ENCODE results near the gene CREBZF. TPM values are rescaled to one million over a fixed set of nuclear protein-coding genes. Genes with fewer than 3 reads are reported as not detected.

Gene CREBZF
- total RNA-seq, 1 experiment from 2014 or later, result 50.2 TPM

DNA sequence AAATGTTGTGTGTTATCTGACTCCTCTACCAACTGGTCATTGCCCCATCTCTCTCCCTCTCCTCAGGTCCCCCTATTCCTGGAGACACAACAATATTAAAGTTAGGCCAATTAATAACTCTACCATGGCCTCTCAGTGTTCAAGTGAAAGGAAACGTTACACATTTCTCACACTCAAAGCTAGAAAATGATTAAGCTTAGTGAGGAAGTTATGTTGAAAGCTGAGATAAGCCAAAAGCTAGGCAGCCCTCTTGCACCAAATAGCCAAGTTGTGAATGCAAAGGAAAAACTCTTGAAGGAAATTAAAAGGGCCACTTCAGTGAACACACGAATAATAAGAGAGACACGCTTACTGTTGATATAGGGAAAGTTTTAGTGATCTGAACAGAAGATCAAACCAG lies 44.7 kb downstream of the CREBZF start:
- no peak overlapping the region for H2BK20ac ChIP-seq (ENCODE audit: low read depth, low read length, poor library complexity, severe bottlenecking)
- TF ChIP-seq, protein P1, sequence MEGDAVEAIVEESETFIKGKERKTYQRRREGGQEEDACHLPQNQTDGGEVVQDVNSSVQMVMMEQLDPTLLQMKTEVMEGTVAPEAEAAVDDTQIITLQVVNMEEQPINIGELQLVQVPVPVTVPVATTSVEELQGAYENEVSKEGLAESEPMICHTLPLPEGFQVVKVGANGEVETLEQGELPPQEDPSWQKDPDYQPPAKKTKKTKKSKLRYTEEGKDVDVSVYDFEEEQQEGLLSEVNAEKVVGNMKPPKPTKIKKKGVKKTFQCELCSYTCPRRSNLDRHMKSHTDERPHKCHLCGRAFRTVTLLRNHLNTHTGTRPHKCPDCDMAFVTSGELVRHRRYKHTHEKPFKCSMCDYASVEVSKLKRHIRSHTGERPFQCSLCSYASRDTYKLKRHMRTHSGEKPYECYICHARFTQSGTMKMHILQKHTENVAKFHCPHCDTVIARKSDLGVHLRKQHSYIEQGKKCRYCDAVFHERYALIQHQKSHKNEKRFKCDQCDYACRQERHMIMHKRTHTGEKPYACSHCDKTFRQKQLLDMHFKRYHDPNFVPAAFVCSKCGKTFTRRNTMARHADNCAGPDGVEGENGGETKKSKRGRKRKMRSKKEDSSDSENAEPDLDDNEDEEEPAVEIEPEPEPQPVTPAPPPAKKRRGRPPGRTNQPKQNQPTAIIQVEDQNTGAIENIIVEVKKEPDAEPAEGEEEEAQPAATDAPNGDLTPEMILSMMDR (conservative IDR thresholded peaks at IDR 0.05), result no peak
- H3K14ac ChIP-seq (ENCODE audit: insufficient read depth, low read length), result no peak overlapping the region
- no peaks in the 10 kb centered on the region for H3K23me2 ChIP-seq (ENCODE audit: insufficient read length, low read depth, low read length, poor library complexity, severe bottlenecking)
- DNase-seq, result no peak
- Mint-ChIP-seq H3K4me3 (no peak overlapping the region), H3K36me3 (ENCODE audit: insufficient read depth in 1 of 3, low read depth in 3 of 3) (peaks cover 0 to 12% (median 4%) of the 10 kb centered on the region in 3 experiments; a peak in 3 of 7 replicates), H3K9me3 (no peaks in the 10 kb centered on the region), H3K27ac (no peak overlapping the region; a peak in 1 of 7 replicates), H3K27me3 (ENCODE audit: low read depth) (no peaks in the 10 kb centered on the region), H3K4me1 (peaks cover 4 to 10% of the 10 kb centered on the region in 2 experiments)
- no peak overlapping the region for H4K91ac ChIP-seq (ENCODE audit: insufficient read length, low read depth, low read length)
- no peaks in the 10 kb centered on the region for H3K4me1 ChIP-seq (ENCODE audit: insufficient read depth, low read length)
- H2BK15ac ChIP-seq (ENCODE audit: low read depth, low read length), result no peak overlapping the region
- H4K20me1 ChIP-seq (ENCODE audit: control insufficient read depth, insufficient read depth, insufficient read length), result no peaks in the 10 kb centered on the region
- no peak overlapping the region for H3K4ac ChIP-seq (ENCODE audit: low read depth, low read length)
- no peak overlapping the region for H2AK5ac ChIP-seq (ENCODE audit: insufficient read length, low read length)
- H3K56ac ChIP-seq (ENCODE audit: insufficient read length, low read depth, low read length), result no peak overlapping the region
- no peak overlapping the region for H4K8ac ChIP-seq (replicated peaks; ENCODE audit: insufficient read length, low read depth, low read length)
- H3K27me3 ChIP-seq (ENCODE audit: insufficient read depth, low read length), result no peaks in the 10 kb centered on the region
- H2BK12ac ChIP-seq (ENCODE audit: insufficient read length, low read depth, low read length), result no peak overlapping the region
- no peak overlapping the region for H3T11ph ChIP-seq (ENCODE audit: low read length)
- H2AFZ ChIP-seq (ENCODE audit: low read length), result no peak overlapping the region
- no peak overlapping the region for H4K5ac ChIP-seq (ENCODE audit: insufficient read length, low read depth, low read length)
- no peak overlapping the region for H3K4me2 ChIP-seq (ENCODE audit: insufficient read depth, insufficient read length, low read length)
- no peaks in the 10 kb centered on the region for H3K79me1 ChIP-seq (ENCODE audit: insufficient read depth, low read depth, low read length, poor library complexity, severe bottlenecking)
- no peaks in the 10 kb centered on the region for H3K9me3 ChIP-seq (ENCODE audit: control insufficient read depth, low read depth, low read length)
- H3K27ac ChIP-seq (ENCODE audit: insufficient read length, low read depth, low read length), result no peak overlapping the region
- no peak overlapping the region for H2BK120ac ChIP-seq (ENCODE audit: low read depth, low read length, poor library complexity, severe bottlenecking)
- H2BK5ac ChIP-seq (ENCODE audit: insufficient read length, low read length), result no peak overlapping the region
- H3K23ac ChIP-seq (ENCODE audit: insufficient read length, low read depth, low read length), result no peak overlapping the region
- WGBS (ENCODE audit: extremely low coverage, insufficient read length, low lambda C conversion rate), result no CpG with 5 or more reads among the region's 3 CpGs
- no peak overlapping the region for H3K18ac ChIP-seq (ENCODE audit: insufficient read length, low read depth, low read length)
- no peaks in the 10 kb centered on the region for H3K79me2 ChIP-seq (ENCODE audit: insufficient read depth, low read length)
- H3K9ac ChIP-seq (ENCODE audit: extremely low read depth, insufficient read length, low read length), result no peak overlapping the region

Data from H9 (cell line).